ENCODE data around the gene PRSS56.

The PRSS56 gene

DNA sequence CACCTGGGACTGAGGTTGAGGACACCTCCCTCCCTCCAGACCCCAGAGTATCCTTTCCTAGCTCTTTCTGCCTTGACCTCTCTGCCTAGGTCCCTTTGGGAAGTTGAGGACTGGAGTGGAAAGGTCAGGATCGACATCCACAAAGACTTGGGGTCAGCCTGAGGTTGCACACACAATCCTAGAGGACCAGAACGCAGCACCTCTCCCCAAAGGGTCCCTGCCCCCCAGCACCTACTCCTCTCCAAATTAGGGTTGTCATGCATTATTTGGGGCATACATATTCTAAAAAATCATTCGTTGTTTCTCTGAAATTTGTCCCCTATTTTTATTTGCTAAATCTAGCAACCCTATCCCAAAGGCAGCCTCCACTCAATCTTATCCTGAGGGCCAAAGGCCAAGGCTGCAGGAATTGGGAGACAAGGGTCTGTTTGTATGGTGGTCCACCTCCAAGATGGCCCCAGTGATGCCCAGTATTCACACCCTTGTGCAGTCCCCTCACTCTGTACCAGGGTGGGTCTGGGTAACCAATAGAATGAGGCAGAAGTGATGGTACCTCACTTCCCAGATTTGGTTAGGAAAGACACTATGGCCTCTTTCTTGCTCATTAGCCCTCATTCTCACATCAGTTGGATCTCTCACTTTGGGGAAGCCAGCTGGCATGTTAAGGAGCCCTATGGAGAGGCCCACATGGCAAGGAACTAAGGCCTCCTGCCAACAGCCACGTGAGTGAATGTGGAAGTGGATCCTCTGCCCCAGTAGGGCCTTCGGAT is 15.8 kb downstream of the PRSS56 start:
- no peak for DNase-seq
- in situ Hi-C loops (cut with MboI; ENCODE audit: low pct_unique_long_range_greater_than_20kb, low sequenced_read_pairs), result no loop called here

- DNase-seq, result no peak
- in situ Hi-C loops (cut with MboI; ENCODE audit: low pct_unique_long_range_greater_than_20kb, low sequenced_read_pairs), result no loop called here
Measured at GRCh38 chr2:232537079-232537478, 16.9 kb downstream of the PRSS56 start.

DNA sequence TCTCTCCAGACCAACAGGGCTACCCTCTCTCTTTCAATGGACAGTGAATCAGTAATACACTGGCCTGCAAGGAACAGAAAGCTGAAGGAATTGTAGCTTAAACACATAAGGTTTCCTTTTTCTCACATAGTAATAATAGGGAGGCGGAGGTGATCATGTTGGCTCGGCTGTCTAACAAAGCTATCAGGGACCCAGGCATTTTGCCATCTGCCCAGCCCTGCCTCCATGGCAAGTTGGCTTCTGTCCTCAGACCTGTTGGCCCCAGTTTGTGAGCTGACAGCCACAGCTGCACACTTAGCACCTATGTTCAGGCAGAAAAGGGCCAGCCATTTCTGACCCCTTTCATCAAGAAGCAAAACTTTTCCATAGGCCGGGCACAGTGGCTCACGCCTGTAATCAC is 17.3 kb downstream of the PRSS56 start:
- no peak for DNase-seq
- in situ Hi-C loops (cut with MboI; ENCODE audit: low pct_unique_long_range_greater_than_20kb, low sequenced_read_pairs), result no loop called here

- in situ Hi-C loops (cut with MboI; ENCODE audit: low pct_unique_long_range_greater_than_20kb, low sequenced_read_pairs), result no loop called here
- peak; percentile 42 for DNase-seq
Measured at GRCh38 chr2:232538671-232539070, 18.5 kb downstream of the PRSS56 start.

- in situ Hi-C loops (cut with MboI; ENCODE audit: low pct_unique_long_range_greater_than_20kb, low sequenced_read_pairs), result no loop called here
- DNase-seq, result no peak
Measured at GRCh38 chr2:232539298-232540231, 19.4 kb downstream of the PRSS56 start, which contains the start of gene CHRNG. Gene CHRNG (plus strand): TSS chr2:232539692. CDS start chr2:232539748, 56 bp downstream.

GRCh38 chr2:232540441-232541041 is 20.4 kb downstream of the PRSS56 start:
- no peak for DNase-seq
- in situ Hi-C loops (cut with MboI; ENCODE audit: low pct_unique_long_range_greater_than_20kb, low sequenced_read_pairs), result no loop called here

DNA sequence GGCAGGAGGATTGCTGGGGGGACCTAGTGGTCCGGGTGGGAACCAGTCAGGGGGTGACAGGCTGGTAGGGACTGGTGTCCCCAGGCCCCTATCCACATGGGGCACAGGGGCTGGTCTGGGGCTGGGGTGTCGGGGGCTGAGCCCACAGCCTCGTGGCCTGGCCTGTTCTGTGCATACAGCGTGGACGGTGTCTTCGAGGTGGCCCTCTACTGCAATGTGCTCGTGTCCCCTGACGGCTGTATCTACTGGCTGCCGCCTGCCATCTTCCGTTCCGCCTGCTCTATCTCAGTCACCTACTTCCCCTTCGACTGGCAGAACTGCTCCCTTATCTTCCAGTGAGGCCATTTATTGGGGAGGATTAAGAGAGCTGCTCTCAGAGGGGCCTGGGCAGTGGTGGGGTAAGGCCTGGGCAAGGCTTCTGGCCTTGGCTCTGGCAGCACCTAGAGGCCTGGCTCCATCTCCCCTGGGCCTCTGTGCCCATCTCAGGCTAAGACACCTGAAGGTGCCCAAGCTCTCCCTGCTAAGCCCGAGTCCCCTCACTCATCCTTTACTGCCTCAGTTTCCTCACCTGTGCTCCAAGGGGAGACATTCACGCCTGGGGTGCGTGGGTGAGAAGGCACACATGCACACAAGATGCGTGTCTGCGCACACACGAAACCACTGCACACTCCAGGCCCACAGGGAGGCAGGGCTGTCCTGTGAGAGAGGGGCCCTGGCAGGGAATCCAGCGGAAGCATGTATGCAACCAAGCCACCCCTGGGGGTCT is 21.2 kb downstream of the PRSS56 start:
- in situ Hi-C loops (cut with MboI; ENCODE audit: low pct_unique_long_range_greater_than_20kb, low sequenced_read_pairs), result no loop called here
- peak; percentile 20 for DNase-seq

- no peak for DNase-seq
- in situ Hi-C loops (cut with MboI; ENCODE audit: low pct_unique_long_range_greater_than_20kb, low sequenced_read_pairs), result no loop called here
Measured at GRCh38 chr2:232541961-232542714, 21.9 kb downstream of the PRSS56 start.

GRCh38 chr2:232542715-232543467 is 22.7 kb downstream of the PRSS56 start:
- no peak for DNase-seq
- in situ Hi-C loops (cut with MboI; ENCODE audit: low pct_unique_long_range_greater_than_20kb, low sequenced_read_pairs), result no loop called here

DNA sequence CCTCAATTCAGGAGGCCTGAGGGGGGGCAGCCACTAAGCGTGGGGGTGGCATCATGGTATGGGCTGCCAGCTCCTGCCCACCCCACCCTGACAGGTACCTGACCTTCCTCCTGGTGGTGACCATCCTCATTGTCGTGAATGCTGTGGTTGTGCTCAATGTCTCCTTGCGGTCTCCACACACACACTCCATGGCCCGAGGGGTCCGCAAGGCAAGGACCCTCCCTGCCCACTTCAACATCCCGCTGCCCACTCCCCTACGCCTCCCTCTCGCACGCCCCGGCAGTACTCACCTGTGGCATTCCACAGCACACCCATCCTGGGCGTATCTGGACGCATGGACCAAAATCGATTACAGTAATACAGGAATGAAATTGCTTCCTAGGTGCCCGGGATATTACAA is 23.3 kb downstream of the PRSS56 start:
- in situ Hi-C loops (cut with MboI; ENCODE audit: low pct_unique_long_range_greater_than_20kb, low sequenced_read_pairs), result no loop called here
- no peak for DNase-seq

- no peak for DNase-seq
- in situ Hi-C loops (cut with MboI; ENCODE audit: low pct_unique_long_range_greater_than_20kb, low sequenced_read_pairs), result no loop called here
Measured at GRCh38 chr2:232543928-232544631, 23.9 kb downstream of the PRSS56 start.

GRCh38 chr2:232544674-232545073 is 24.5 kb downstream of the PRSS56 start:
- no peak for DNase-seq
- in situ Hi-C loops (cut with MboI; ENCODE audit: low pct_unique_long_range_greater_than_20kb, low sequenced_read_pairs), result no loop called here

DNA sequence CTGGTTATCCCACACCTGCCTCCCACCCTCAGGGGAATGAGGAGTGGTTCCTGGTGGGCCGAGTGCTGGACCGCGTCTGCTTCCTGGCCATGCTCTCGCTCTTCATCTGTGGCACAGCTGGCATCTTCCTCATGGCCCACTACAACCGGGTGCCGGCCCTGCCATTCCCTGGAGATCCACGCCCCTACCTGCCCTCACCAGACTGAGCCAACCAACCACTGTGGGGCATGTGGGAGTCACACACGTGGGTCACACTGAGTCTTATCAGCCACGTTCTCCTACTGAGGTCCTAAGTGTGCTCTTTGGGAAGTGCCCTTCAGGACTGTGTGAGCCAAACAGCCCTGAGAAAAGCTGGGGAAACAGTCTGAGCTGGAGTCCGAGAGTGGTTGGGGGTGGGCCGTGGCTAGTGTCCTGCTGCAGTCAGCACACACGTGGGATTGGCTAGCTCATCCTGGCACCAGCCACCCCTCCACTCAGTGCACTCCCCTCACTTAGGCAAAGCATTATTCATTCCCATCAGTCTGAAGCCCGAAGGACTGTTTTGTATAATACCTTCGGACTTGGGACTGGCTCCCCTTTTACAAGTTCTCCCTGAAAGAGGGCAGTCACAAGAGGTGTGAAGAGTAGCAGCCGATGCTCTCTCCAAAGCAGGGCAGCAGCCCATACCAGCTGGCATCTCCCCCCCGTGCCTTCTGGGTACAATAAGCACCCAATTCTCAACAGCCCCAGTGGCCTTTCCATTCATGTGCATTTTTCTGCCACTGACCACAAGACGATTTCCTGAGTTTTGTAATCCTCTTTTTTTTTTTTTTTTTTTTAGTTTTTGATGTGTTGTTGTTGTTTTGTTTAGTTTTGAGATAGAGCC is 25.6 kb downstream of the PRSS56 start:
- in situ Hi-C loops (cut with MboI; ENCODE audit: low pct_unique_long_range_greater_than_20kb, low sequenced_read_pairs), result no loop called here
- no peak for DNase-seq

- in situ Hi-C loops (cut with MboI; ENCODE audit: low pct_unique_long_range_greater_than_20kb, low sequenced_read_pairs), result no loop called here
- DNase-seq, result no peak
Measured at GRCh38 chr2:232547991-232548390, 27.8 kb downstream of the PRSS56 start.

- in situ Hi-C loops (cut with MboI; ENCODE audit: low pct_unique_long_range_greater_than_20kb, low sequenced_read_pairs), result no loop called here
- DNase-seq, result no peak
Measured at GRCh38 chr2:232549655-232550353, 29.6 kb downstream of the PRSS56 start.
